8988T (cell line): Measurements from ENCODE around the gene CROCC2.

ENCODE experiments used
- DNase-seq: peaks from one replicate; pipeline ENCODE4 v3.0.0; 2011

The CROCC2 gene

GRCh38 chr2:240876035-240876474 is 30.1 kb upstream of the CROCC2 start:
- no peak for DNase-seq

DNA sequence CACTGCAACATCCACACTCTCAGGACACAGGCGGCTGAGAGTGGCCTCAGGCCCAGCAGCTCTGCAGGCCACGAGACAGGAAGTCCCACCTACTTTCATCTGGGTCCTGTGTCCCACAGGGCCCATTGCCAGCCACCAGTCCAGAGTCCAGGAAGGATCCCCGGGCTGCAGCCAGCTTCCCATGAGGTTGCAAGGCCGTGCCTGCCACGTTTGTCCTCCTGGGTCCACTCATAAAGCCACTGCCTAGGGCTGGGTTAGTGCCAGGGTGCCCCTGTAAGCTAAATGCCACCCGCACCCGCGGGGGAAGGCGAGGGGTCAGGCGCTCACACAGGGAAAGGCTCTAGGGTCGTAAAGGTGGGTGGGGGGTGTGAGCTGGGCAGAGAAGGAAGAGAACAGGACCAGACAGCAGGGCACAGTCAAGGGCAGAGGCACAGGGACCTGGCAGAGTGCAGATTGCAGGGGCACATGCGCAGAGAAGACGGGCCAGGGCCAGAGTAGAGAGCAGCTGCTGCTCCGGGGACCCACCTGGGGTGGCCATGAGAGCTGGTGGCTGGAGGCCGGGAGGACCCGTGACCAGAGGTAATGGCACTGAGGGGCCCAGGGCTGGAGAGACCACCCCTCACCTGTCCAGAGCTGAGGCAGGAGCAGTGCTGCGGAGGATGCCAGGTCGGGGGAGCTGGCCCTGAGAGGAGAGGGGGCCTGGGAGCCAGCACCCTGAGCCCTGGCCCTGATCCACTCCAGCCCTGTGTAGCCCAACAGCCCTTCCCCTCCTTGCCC is 29.5 kb upstream of the CROCC2 start:
- DNase-seq, result no peak

DNA sequence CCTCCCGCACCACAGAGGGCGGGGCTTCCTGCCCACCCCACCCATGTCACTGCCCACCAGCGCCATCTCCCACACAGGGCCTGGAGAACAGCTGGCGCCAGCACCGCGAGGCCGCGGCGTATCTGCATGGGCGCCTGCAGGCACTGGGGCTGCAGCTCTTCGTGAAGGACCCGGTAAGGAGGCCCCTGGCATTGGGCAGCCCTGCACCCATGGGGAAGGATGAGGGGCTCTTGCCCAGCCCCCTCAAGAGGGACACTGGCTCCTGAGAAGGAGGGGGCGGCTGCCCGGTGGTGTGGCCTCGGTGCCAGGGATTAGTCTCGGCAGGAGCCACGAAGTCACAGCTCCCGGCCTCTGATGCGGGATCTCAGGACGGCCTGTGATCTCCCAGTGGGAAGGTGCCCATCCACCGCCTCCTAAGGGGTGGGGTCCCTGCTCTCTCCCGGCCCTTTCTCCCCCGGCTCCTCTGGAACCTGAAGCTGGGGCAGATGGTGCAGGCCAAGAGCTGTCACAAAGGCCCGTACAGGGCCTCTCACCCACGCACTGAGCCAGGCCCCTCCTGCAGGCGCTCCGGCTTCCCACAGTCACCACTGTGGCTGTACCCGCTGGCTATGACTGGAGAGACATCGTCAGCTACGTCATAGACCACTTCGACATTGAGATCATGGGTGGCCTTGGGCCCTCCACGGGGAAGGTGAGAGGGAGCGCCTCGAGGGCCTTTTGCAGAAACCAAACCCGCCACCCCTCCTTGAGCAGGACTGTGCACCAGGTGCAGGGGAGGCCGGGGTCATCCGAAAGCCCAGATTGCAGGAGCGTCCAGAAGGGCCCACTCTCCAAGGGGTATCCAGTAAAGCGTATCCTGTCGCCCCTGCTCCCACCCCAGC is 28.4 kb upstream of the CROCC2 start:
- DNase-seq, result no peak

DNA sequence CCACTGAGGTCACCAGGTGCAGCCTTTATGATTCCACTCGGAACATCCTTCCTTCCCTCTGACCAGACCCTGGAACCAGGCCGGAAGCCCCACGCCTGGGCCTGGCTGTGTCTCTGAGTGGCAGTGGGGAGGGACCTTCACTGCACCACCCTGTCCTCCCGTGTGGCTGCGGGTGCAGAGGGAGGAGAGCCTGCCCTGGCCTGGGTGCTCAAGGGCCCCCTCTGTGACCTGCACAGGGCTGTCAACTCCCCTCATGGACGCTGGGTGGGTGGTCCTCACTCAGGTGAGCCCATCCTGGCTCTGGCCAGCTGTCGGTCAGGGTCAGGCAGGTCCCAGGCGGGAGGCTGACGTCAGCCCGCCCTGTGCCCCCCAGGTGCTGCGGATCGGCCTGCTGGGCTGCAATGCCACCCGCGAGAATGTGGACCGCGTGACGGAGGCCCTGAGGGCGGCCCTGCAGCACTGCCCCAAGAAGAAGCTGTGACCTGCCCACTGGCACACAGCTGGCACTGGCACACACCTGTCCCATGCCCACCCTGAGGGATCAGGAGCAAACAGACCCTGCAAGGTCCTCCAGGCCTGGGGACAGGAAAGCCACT is 27.7 kb upstream of the CROCC2 start:
- DNase-seq, result no peak

DNA sequence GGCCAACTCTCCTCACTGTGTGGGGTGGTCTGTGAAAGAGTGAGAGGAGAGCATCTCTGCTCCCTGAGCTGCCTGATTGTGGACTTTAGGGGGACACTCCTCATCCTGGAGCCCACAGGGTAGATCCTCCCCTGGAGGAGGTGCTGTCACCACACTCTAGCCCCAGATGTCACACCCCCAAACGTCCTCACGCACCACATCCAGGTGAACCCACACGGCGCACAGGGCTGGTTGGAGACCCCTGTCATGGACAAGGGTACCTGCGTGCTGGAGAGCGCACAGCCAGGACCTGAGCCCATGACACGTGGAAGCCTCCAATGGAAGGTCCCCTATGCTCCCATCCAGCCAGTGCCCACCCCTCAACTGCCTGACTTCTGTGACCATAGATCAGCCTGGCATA is 27.0 kb upstream of the CROCC2 start:
- no peak for DNase-seq

- DNase-seq, result no peak
Measured at GRCh38 chr2:240881913-240882312, 24.2 kb upstream of the CROCC2 start.

DNA sequence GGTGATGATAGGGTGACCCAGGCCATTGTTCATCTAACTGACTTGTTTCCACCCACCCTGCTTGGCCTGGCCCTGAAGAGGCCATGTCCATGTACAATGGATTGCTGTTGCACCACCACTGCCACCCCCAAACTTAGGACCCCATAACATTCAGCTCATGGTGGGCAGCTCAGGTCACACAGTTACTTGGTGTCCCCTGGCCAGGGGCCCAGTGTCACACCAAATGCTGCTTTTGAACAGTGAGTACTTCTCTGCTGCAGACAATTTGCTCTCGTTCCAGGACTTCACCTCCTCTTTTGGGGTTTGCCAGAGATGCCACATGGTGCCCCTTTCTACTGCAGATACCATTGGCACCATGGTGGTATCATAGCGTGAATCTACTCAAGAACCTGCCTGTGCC is 21.9 kb upstream of the CROCC2 start:
- DNase-seq, result no peak

DNA sequence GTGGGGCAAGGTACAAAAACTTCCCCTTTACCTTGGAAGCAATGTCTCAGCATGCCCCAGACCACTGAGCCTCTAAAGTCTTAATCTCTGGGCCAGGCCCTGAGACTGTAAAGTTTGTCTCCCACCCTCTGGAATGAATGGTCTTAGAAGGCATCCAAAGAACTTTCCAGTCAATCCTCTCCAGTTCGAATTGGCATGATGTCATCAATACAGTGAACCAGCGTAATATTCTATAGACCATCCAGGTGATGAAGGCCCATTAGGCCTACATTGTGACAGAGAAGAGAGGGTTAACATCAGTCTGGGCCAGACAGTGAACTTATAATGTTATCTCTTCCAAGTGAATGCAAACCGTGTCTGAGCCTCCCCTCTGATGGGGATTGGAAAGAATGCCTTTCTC is 21.4 kb upstream of the CROCC2 start:
- DNase-seq, result no peak

GRCh38 chr2:240885566-240885965 is 20.6 kb upstream of the CROCC2 start:
- no peak for DNase-seq

DNA sequence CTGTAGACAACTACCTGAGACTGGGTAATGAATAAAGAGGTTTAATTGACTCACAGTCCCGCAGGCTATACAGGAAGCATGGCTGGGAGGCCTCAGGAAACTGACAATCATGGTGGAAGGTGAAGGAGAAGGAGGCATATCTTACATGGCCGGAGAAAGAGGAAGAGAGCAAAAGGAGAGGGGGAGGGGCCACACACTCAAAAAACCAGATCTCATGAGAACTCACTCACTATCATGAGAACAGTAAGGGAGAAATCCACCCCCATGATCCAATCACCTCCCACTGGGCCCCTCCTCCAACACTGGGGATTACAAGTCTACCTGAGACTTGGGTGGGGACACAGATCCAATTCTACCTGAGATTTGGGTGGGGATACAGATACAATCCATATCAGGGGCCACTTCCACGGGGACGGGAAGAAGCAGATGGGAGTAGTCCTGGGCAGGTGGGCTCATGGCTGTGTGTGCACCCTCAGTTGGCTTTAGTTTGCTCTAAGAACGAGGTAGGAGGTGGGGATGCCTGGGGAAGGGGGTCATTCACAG is 20.0 kb upstream of the CROCC2 start:
- no peak for DNase-seq

DNA sequence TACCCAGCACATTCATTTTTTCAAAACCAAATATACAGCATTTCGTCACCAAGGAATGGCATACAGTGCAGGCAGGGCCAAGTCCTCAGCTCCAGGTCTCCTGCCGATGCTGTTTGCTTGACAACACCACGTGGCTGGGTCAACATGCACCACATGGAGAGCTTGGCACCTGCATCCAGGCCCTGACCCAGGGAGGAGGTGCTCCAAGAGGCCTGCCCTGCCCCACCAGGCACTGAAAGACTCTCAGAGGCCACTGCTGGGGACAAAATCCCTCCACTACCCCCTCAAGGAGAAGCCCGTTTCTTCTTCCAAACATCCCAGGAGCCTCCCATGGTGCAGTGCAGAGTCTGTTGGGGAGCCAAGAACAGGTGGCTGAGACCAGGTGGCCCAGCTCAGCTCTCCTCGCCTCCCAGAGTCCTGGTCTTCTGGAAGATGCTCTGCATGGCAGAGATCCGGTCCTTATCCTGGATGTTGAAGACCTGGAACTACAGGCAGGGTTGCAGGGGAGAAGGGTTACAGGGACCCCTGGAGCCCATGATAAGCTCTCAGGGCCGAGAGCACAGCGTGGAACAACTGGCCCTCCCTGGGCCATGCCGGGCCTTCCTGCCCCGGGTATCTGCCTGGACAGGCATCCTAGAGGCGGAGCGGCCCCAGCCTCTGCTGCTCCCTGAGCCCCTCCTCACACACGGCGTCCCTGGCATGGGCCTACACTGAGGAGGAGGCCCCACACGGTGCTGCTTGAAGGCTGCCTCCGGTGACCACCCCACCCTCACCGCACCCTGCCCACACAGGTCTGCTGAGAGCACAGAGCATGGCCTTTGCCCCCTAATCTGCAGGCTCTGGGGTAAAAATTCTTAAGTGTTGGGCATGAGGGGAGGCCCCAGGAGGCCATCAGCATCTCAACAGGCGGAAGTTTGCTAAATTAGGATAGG is 19.2 kb upstream of the CROCC2 start:
- DNase-seq, result no peak

DNA sequence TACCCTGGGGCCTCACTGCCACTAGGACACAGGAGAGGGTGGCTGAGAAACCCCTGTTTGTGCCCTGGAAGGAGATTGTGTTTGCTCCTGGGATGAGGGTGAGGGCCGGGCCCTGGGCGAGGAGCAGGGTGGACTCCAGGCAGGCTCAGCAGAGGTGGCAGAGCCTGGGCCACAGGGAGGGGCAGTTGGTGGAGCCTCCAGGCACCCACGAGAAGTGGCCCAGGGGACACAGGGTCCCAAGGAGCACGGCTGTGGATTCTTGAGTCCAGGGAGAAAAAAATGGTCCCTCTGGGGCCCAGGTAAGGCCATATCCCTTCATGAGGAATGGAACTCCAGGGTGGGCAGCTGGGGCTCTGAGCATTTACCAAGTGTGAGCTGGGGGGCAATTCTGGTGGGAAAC is 18.5 kb upstream of the CROCC2 start:
- DNase-seq, result no peak

GRCh38 chr2:240888130-240888889 is 17.8 kb upstream of the CROCC2 start:
- DNase-seq, result no peak

DNA sequence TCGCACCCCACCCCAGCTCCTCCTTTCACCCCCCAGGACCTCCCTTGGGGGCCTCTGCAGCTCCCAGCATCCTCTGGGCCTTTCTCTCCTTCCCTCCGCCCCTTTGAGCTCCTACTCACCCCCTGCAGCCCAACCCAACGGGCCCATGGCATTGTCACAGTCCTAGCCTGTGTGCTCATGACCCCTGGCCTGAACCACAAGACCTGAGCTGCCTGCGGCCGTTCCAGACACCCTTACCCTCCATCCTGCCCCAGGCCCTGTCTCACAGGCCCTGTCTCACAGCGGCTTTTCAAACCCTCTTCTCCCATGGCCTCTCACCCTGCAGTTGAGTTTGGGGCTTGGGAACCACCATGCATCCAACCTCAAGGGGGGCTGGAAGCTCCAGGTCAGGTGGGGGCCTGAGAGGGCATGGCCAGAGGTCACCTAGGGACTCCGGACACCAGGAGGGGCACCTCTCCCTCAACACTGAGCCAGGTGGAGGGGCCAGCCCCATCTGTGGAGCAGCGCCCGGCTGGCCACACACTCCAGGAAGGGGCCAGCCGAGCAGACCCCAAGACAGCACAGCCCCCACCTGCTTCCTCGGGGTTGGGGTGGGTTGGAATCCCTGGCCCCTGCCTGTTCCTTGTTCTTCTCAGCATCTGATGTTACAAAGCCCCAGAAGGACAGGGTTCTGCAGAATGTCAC is 17.1 kb upstream of the CROCC2 start:
- DNase-seq, result no peak

DNA sequence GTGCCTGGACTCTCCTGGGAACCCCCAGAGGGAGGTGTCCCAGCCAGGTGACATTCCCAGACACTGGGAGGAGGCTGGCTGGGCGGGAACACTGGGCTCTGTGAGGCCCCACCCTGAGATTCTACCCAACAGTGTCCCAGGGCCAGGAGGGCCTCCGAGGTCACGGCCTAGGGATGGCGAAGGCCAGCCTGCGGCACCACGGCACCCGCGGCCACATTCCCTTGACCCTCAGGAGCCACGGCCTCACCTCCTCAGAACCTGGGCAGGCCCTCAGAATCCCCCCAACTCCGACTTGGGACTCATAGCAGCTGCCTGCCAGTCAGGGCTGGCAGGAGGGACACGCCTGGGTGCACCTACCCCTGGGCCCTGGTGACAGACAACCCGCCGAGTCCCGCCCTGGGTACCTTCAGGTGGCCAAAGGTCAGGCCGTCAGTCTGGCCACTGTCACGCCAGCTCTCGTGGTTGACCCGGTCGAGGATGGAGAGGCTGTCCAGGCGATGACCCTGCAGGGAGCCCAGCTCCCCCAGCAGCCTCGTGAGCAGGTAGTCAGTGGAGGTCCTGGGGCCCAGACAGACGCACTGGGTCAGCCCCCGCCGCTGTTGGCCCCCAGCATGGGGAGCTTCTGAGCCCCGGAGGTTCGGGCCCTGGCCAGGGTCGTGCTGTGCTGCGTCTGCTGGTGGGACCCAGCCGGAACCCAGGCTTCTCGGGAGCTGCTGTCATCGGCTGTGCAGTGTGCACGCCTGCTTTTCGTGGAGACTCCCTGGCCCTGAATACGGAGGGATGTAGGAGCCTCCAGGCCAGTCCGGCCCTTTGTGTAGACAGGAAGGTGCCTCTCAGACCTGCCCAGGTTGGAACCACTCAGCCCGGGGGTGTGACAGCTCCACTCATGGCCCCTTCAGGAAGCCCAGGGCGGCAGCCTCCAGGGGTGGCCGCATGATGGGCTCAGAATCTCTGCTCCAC is 16.3 kb upstream of the CROCC2 start:
- DNase-seq, result no peak

DNA sequence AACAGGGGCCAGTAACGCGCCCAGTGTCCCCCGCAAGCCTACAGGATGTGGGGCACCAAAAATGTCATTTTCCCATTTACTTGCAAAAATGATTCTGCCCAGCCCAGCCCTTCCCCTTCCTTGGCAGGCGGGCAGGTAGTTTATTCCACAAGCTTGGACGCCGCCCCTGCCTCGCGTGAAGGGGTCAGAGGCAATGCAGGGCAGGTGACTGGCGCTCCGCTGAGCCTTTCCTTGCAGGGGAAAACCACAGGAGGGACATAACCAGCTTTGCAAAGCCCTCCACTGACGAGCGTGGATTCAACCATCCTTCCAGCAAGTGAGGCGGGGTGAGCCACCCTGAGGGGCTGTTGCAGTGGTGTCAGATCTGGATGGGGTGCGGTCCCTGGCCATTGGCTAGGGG is 15.4 kb upstream of the CROCC2 start:
- DNase-seq, result no peak

DNA sequence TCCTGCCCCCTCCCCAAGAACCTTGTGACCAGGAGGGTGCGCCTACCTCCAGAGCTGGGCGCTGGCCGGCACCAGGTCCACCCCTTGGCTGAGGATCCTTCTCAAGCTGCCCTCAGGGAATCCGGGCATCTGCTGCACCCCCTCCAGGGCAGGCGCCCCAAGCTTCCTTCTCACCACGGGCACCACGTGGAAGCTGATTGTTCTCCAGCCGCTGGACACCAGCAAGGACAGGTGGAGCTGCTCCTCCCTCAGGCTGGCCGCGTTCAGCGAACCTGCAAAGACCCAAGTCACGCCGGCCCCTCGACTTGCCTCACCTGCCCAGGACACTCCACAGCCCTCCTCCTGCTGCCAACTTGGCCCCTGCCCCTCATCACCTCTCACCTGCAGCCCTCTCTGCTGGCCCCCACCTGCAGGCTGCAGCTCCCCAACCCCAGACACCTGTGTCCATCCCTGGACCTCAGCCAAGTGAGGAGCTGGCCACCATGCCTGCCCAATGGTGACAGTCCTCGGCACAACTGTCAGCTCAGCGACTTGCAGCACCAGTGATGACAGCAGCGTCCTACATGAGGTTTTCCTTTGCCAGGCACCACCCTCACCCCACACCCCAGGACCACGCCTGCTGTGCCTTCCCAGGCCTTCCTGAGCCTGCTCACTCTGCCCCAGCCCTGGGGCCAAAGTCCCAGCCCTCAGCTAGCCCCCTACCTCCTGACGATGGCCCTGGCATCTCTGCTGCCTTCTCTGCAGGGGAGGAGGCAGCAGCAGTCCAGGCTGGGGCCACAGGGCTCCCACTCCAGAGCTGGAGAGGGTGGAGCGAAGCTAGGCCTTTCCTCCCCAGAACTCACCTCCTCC is 14.4 kb upstream of the CROCC2 start:
- DNase-seq, result no peak

DNA sequence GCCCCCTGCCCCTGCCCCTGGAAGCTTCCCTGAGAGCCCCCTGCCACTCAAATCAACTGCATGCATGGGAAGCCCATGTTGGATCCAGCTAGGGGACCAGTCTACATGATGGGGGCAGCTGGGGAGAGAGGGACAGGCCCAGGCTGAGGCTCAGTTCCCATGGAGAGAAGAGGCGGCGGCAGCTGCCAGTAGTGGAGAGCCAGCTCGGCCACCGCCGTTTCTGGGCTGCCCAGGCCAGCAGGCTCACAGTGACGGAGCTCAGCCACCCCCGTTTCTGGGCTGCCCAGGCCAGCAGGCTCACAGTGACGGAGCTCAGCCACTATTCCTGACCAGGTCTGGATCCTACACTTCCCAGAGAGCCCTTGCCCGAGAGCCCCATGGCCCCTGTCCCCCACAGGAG is 13.8 kb upstream of the CROCC2 start:
- no peak for DNase-seq

- no peak for DNase-seq
Measured at GRCh38 chr2:240892925-240893324, 13.2 kb upstream of the CROCC2 start.
